Kasumi-1 (cell line): ENCODE data around the gene PVALB.

ENCODE experiments used
- DNase-seq, 2 experiments: peaks; one replicate each; lab custom pipeline; 2025; lab: John Stamatoyannopoulos, UW

Gene PVALB

DNA sequence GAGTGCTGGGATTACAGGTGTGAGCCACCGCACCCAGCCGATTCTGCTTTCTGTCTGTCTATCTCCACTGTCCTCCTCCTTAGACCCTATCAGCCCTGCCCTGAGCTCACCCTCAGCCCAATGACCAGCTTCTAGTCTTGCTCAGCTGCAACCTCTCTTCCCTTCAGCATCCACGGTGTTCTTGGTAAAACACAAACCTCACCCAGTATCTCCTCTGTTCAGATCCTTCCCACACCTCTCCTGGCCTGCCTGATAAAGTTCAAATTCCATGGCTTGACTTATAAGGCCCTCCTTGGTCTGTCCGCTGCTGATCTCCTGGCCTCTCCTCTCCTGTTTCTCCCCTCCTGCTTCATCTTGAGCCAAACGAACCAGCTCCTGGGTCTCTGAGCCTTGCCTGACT, 29.4 kb upstream of the PVALB start:
- no peak for DNase-seq

DNA sequence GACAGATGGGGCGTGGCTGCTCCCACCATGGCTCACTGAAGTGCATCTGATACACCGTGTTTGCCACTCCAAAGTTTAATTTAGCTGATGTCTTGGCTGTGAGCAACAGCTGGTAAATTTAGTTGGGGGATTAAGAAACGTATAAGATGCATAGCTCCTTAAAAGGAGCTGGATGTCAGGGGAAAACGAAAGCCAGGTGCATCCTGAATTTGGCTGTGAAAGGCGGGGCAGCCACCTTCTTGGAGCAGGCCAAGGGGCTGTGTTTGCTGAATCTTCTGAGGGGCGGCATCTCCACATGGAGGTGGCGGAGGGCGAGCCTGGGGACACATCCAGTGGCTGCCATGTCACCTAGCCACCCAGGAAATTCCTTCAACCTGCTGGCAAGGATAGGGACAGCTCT, 23.3 kb upstream of the PVALB start:
- no peak for DNase-seq

GRCh38 chr22:36839356-36840073, 22.7 kb upstream of the PVALB start:
- DNase-seq: no peak

GRCh38 chr22:36838119-36839030, 21.5 kb upstream of the PVALB start:
- no peak for DNase-seq

DNA sequence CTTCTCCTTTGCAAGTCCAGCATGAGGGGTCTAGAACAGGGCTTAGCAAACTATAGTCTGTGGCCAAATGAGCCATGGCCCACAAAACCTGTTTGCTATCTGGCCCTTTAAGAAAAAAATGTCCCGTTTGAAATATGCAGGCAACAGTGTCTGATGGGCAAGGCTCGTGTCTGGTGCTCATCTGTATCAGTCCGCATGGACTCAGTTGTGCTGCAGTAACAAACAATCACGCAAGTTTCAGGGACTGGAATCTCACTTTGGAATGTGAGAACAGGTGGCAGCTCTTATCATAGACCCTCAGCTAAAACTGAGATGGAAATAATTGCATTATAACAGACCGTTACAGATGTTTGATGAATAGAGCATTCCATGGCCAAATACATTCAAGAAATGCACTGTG, 19.1 kb upstream of the PVALB start:
- DNase-seq: no peak

GRCh38 chr22:36833073-36833472, 16.2 kb upstream of the PVALB start:
- DNase-seq: peak in 1 of 2 experiments; percentile 23

DNA sequence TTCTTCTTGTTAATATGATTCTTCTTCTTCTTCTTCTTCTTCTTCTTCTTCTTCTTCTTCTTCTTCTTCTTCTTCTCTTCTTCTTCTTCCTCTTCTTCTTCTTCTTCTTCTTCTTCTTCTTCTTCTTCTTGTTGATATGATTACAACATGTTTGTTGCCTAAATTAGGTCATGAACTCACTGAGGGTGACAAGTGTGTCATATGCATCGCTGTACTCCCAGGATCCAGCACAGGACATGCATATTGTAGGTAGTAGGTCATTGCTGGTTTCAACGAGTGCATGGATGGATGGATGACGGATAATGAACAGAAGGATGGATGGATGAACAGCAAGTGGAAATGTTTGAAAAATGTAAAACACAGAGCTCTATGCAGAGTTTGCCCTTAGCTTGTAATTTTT, 14.9 kb upstream of the PVALB start:
- DNase-seq: no peak

DNA sequence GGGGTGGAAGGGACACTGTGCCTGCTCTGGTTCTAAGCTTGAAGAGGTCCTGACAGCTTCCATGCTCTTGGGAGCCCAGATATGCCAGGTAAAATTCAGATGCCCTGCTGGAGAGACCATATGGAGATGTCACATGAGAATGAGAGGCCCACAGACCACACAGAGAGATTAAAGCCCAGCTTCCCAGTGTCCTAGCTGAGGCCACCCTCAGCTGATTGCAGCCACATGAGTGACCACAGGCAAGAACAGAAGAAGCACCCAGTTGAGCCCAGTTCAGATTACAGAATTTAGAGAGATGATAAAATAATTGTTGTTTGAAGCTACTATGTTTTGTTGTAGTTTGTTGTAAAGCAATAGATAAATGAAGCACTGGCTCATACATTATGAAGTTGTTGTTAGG, 14.4 kb upstream of the PVALB start:
- DNase-seq: no peak

- DNase-seq: no peak
Measured at GRCh38 chr22:36830601-36831000, 13.8 kb upstream of the PVALB start.

DNA sequence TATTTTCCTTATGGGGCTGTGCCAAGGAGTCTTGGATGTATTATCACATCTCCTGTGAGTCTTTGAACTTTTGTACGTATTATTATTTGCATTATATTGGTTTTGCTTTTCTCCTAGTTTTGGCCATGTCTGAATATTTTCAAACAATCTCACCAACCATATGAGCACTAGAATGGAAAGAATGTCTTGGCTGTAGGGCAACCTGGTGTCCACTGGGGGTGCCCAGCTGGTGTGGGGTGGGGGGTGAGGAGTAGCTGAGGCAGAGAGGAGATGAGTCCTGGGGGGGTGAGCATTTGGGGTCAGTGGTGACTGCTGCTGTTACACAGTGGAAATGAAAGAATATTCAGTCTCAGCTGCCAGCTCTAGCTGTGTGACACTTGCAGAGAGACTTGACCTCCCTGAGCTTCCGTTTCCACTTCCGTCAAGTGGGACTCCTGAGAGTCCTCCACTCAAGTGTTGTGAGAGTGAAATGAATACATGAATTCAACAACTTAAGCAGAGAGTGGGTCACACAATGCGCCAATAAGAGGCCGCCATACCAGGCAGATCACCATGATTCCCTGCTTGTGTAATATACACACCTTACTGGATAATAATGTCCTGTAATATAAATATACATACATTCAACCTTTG, 12.7 kb upstream of the PVALB start:
- no peak for DNase-seq

DNA sequence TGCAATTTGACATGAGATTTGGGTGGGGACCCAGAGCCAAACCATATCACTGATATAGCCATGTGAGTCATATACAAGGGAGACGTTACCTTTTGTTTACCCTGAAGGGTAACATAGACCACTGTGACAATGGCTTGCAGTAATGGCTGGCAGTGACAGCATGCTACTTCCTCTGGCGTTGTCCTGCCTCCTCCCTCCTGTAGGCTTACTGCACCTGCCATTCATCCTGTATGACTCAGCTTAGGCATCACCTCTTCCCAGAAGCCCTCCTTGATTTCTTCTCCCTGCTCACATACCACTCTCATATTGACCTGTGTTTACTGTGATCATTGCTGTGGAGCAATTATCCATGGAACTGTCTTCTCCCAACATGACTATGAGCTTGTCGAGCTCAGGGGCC, 12.0 kb upstream of the PVALB start:
- no peak for DNase-seq

- DNase-seq: no peak
Measured at GRCh38 chr22:36826262-36826661, 9.4 kb upstream of the PVALB start.

DNA sequence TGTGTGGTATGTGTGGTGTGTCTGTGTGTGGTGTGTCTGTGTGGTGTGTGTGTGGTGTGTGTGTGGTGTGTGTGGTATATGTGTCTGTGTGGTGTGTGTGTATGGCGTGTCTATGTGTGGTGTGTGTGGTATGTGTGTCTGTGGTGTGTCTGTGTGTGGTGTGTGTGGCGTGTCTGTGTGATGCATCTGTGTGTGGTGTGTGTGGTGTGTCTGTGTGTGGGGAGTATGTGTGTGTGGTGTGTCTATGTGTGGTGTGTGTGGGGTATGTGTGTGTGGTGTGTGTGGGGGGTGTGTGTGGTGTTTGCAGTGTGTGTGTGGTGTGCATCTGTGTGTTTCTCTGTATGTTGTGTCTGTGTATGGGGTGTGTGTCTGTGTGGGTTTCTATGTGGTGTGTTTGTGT, 7.8 kb upstream of the PVALB start:
- no peak for DNase-seq

DNA sequence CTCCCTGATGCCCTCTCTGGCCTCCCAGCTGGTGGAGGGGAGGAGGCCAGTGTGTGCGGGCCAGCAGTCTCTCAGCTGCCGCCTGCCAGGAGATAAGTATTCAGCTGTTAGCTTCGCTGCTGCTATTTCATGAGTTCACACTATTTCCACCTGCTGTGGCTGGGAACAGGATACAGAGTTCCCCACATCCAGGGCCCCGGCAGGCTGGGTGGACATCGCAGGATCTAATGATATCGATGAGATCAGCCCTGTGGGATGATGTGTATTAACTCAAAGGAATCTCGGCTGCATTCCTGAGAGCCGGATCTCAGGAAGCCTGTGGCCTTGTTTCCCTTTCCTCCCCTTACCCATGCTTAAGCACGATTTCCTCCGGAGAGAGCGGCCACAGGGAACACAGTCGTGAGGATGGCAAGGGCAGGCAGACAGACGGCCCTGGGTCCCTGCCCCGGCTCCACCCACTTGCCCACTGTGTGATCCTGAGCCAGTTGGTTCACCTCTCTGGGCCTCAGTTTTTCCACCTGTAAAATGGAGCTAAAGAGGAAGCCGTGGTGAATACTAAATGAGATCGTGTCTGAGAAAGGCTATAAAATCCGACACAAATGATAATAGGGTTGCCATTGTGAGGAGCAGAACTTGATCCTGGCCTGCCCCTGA, 6.5 kb upstream of the PVALB start:
- DNase-seq: no peak

DNA sequence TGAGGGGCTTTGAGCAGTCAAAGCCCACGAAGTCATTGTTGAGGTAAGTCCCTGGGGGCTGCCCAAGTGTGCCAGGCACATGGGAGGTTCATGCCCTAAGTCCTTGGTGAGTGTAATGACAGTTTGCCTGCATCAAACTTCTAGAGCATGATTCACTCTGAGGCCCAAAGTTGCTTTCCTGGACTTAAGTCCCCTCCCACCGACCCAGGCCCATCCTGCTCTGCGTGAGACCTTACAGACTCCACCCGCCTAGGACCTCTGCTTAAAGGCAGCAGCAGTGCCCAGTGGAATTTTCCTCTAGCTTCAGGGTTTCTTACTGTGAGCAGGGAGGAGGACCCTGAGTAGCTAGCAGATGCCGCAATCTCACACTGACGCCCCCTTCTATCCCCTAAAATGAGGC, 5.7 kb upstream of the PVALB start:
- DNase-seq: no peak

- DNase-seq: no peak
Measured at GRCh38 chr22:36819112-36819511, 2.3 kb upstream of the PVALB start.

GRCh38 chr22:36818010-36818642, 1.3 kb upstream of the PVALB start:
- no peak for DNase-seq

DNA sequence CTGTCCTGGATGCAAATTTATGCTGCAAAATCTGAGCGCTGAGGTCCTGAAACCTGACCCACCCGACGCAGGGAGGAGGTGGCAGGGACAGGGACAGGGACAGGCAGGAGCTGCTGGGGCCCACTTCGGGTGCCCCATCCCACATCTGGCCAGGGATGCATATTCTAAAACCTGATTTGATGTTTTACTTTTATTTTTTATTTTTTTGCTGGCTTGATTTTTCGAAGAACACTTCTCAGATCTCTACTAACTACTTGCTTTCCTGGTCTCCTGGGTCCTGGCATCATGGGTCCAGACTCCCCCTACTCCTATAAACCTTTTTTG, 652 bp upstream of the PVALB start:
- DNase-seq: no peak

GRCh38 chr22:36816339-36816635, 548 bp downstream of the PVALB start:
- DNase-seq: no peak

DNA sequence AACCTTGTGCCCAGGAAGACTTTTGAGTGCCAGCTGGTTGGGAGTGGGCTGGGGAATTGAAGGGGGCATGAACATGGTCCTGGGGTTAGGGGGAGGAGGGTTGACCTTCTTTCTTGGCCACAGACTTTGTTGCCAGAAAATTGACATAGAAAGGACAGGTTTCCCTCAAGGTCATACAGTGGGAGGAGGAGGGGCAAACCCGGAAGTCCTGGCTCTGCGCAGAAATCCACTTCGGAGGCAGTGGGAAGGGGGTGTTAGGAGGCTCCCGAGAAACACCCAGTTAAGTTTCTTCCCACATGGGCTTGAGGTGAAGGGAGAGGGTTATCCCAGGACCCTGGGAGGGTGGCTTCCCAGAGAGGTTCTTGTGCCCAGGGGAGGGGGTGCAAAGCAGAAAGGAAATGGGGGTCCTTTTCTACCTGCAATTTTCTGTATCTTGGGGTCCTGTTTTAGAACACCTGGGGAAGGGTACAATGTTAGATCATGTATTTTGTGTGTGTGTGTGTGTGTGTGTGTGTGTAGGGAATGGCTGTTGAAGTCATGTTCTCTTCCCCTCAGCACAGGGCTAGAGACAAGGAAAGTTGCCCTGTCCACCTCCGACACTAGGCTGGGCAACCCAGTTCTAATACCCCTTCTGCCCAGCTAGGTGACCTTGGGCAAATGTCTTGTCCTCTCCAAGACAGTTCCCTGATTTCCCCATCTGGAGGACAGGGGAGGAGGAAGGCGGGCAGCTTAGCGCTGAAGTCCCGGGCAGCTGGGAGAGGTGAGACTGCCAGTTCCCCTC, 1.1 kb downstream of the PVALB start:
- no peak for DNase-seq

DNA sequence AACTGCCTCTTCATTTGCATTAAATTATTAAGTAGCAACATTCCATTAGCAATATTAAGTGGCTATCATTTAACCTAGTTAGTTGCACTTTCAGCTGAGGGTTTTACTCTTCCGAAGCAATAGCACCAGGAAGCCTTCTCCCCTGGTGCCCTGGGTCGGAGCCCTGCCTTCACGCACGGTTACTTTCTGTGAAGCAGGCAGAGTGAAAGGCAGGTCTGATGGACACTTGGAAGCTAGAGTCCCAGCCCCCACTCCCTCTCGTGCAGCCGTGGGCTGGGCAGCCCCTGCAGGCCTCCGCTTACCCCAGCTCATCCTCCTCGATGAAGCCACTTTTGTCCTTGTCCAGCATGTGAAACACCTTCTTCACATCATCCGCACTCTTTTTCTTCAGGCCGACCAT, 2.0 kb downstream of the PVALB start:
- DNase-seq: no peak
